HFF-Myc (cell line): ENCODE results near the gene LPAR3.

Experiments used
- DNase-seq: peaks from one replicate; pipeline ENCODE4 v3.0.0-alpha.2; 2011; ENCODE audit warnings: low read depth; ENCODE audit errors: extremely low read depth
- H3K4me3 ChIP-seq: replicated peaks from 2 replicates; pipeline ENCODE4 v1.5.1; 2011; ENCODE audit warnings: low read depth, mild to moderate bottlenecking, control low read depth, low read length
- CTCF ChIP-seq: IDR thresholded peaks from 2 replicates; pipeline ENCODE4 v1.5.1; 2012; ENCODE audit warnings: mild to moderate bottlenecking, low read depth, low read length, control low read depth; ENCODE audit errors: missing control alignments

Gene LPAR3

GRCh38 chr1:84861516-84861915 lies 31.5 kb downstream of the LPAR3 start:
- H3K4me3 ChIP-seq, result no peak overlapping the region
- DNase-seq, result no peak
- no peak for TF ChIP-seq CTCF

- DNase-seq, result no peak
- no peak for TF ChIP-seq CTCF
- no peak overlapping the region for H3K4me3 ChIP-seq
These were observed 33.1 kb downstream of the LPAR3 start for GRCh38 chr1:84859866-84860265.

- no peak for DNase-seq
- H3K4me3 ChIP-seq, result no peak overlapping the region
- TF ChIP-seq CTCF, result no peak
These were observed 35.1 kb downstream of the LPAR3 start for GRCh38 chr1:84857906-84858305.

GRCh38 chr1:84856726-84857270 lies 36.2 kb downstream of the LPAR3 start:
- DNase-seq, result no peak
- no peak for TF ChIP-seq CTCF
- H3K4me3 ChIP-seq, result no peak overlapping the region

- DNase-seq, result no peak
- no peak overlapping the region for H3K4me3 ChIP-seq
- TF ChIP-seq CTCF, result no peak
These were observed 37.0 kb downstream of the LPAR3 start for GRCh38 chr1:84855691-84856630.

GRCh38 chr1:84855168-84855567 lies 37.8 kb downstream of the LPAR3 start:
- no peak for TF ChIP-seq CTCF
- DNase-seq, result no peak
- H3K4me3 ChIP-seq, result no peak overlapping the region
